Stimulated activated CD8-positive, alpha-beta memory T cell treated with anti-CD3 and anti-CD28 coated beads, Interleukin-15, amount 100 ng/mL, for 4 hours (primary cell): Measurements from ENCODE around the gene PIEZO1.
"Not testable (repeated sequence)": the region's sequence is repeated elsewhere in the genome, so short reads cannot be mapped to it uniquely, and the experiment has no call there.

Source experiments
- DNase-seq, 2 donors: peaks; one replicate each; pipeline ENCODE4 v3.0.0-alpha.2; 2020; ENCODE audit warnings: low read depth in 2 of 2

The PIEZO1 gene

DNA sequence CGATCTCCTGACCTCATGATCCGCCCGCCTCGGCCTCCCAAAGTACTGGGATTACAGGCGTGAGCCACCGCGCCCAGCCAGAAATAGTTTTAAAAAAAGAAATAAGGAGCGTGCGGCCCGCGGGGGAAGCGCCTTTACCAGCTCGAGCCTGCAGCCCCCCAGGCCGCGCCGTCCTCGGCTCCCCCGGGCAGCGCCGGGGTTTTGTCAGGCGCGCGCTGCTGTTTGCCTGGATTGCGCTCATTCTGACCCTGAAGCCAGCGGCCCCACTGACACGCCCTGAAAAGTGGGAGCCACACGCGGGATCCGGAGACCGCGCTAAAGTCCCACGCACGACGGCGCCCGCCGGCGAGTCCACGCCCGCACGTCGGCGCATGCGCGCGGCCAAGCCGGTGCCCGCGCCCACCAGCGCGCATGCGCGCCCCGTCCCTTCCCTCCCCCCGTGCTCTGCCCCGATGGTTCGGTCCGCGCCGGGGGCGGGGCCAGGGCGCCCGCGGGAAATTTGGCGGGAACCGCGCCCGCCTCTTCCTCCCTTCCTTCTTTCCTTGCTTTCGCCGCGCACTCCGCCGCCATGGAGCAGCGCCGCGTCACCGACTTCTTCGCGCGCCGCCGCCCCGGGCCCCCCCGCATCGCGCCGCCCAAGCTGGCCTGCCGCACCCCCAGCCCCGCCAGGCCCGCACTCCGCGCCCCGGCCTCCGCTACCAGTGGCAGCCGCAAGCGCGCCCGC is 18.4 kb upstream of the PIEZO1 start, which contains the start of gene CDT1:
Gene CDT1, plus strand, starts transcription at position 526 of the 724 bp plus-strand sequence. Its CDS starts 43 bp downstream, at position 569.
- DNase-seq = peak; percentile 60 to 75

DNA sequence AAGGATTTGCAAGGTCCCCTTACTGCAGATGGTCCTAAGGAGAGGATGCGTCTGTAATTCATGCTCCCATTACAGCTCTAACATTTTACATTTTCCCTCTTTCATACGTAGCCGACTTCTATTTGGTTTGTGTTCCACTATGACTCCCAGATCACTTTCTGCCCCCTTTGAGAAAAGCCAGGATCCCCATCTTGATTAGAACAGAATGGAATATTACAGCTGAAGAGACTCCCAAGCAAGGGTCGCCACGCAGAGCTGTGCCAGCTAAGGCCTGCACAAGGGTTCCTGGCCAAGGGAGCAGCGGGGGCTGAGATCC is 15.2 kb upstream of the PIEZO1 start:
- DNase-seq = no peak

DNA sequence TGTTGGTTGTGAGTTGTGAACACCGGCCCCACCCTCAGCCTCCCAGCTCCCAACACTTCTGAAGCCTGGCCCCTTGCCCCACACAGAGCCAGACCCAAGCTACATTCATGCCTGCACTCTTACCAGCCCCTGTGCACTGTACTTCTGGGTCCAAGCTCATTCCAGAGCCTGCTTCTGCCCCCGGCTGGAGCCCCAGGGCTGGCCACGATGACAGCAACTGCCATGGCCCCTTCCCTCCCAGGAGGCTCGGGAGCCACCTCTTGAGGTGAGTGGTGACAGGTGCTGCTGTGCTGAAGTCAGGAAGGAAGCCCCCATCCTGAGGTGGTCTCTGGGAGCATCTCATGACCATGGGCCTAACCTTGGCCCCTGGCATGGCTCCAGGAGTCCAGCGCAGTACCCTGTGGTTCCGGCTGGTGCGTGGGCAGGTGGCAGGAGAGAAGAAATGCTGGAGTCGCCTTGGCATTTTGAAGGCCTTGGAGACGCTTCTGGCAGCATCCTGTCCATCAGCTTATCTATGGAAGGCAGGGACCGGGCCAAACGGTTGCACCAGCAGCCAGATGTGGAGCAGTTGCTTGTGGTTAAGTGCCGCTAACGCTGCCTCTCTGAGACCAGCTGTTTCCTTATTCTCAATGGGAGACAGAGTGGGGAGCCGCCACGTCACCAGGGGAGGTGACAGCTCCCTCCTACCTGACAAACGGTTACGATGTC is 14.7 kb upstream of the PIEZO1 start:
- DNase-seq = no peak

DNA sequence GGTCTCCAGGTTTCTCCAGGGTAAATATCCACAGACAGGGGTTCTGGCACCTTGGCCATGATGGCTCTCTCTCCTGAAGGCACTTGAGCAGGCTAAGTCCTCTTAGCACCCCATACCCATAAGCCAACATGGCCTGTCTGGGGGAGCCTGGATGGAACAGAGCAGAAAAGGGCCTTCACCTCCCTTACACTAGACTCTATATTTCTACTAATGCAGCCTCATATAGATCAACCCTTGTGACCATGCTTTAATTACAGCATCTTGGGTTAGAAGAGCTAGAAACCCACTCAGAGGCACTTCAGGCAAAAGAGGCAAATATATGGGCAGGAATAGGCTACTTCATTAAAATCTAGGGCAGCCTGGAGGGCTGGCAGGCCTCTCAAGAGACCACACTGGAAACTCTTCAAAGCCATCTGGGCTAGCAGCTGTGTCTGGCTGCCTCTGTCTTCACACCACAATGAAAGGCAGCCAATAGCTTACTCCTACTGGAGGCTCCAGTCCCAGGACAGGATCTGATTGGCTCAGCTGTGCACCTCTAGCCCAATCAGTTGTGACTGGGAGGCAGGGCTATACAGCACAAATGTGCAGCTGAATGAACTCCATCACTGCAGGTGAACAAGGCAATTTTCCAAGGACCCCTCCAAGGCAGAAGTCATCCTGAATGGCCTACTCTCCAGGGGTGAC is 13.9 kb upstream of the PIEZO1 start:
- no peak for DNase-seq

DNA sequence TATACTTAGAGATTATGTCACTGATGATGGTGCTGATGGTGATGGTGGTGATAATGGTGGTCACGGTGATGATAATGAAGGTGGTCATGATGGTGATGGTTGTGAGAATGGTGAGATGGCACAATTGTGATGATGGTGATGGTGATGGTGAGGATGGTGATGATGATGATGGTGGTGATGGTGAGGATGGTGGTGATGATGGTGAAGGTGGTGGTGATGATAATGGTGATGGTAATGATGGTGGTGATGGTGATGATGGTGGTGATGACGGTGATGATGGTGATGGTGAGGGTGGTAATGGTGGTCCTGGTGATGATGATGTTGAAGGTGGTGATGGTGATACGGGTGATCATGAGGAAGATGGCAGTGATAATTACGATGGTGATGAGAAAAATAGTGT is 13.1 kb upstream of the PIEZO1 start:
- DNase-seq = no peak

DNA sequence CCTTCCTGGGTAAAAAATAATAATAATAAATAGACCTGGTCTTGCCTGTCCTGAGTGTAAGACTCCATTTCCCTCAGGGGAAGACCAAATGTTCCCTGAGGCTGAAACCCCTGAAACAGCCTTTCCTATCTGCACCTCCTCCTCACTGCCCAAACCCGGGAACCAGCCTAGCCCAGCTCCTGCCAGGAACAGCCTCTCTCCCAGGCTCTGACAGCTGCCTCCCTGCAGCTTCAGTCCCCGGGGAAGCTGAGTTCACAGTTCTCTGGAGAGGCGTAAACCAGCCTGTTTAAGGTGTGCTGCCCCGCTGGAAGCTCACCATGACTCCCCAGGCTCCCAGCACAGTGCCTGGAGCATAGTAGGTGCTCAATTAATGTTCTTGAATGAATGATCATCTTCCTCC is 11.3 kb upstream of the PIEZO1 start:
- DNase-seq = no peak

DNA sequence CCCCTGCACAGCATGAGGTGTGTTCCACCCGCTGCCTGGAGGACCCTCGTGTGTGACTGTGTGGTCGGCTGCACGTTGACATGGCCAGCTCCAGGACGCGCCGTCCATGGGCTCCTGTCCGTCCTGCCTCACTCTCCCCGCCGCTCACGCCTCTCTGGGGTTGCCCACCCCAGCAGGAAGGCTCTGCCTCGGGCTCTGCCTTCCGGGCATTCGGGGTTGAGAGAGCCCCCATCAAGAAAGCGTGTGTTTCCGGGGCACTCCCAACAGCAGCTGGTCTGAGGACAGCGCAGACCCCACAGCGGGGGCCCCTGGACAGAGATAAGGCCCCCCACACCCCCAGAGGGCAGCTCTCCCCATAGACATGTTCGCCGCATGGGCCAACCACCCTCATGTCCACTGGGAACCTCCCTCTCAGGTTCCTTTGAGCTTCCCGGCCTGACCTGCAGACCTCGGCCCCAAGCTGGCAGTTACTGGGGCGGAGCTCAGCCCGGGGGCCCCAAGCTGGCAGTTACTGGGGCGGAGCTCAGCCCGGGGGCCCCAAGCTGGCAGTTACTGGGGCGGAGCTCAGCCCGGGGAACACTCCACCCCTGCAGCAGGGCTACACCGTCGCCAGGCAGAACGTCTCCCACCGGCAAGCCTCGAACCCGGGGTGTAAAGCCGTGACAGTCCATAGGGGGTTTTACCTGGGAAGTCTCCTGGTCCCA is 8.4 kb upstream of the PIEZO1 start:
- no peak for DNase-seq

DNA sequence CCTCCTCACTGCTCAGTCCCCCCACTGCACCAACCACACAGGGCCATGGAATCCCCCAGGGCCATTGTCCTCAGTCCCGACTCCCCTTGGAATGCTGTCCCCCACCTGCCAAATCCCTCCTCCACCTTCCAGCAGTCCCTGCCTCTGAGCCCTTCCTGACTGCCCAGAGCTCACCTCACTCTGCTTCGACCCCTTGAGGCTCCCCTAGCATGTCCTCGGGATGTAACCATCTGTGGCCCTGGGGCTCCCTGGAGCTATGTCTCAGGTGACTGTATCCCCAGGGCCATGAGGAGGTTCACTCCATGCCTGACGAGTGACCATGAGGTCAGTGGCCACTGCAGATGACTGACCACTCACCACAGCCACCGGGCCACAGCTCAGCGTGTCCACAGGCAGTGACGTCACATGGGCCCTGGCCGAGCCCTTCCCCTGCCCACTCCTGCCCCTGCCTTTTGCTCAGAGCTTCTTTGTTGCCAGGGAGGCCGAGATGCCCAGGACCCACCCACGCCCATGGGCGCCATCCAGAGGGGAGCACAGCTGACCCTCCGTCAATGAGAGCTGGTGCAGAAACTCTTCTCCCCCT is 7.7 kb upstream of the PIEZO1 start:
- DNase-seq = no peak

DNA sequence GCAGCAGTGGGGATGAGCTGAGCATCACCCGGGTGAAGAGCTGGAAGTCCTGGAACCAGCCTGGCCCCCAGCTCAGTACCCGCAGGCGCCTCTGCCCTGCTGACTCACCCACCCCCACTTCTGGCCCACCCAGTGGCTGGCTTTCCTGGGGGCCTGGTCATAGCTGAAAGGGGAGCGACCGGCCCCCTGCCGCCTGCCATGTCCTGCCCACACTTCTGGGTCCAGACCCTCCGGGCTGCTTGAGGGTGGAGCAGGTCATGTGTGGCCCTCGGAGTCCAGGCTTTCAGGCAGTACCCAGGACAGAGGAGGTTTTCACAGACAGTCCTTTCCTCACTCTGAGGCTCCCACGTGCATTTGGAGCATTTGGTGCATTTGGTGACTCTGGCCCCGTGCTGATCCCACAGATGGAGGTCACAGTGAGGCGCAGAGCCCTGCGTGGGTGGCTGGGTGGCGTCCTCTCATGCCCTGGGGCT is 7.1 kb upstream of the PIEZO1 start:
- DNase-seq = no peak

DNA sequence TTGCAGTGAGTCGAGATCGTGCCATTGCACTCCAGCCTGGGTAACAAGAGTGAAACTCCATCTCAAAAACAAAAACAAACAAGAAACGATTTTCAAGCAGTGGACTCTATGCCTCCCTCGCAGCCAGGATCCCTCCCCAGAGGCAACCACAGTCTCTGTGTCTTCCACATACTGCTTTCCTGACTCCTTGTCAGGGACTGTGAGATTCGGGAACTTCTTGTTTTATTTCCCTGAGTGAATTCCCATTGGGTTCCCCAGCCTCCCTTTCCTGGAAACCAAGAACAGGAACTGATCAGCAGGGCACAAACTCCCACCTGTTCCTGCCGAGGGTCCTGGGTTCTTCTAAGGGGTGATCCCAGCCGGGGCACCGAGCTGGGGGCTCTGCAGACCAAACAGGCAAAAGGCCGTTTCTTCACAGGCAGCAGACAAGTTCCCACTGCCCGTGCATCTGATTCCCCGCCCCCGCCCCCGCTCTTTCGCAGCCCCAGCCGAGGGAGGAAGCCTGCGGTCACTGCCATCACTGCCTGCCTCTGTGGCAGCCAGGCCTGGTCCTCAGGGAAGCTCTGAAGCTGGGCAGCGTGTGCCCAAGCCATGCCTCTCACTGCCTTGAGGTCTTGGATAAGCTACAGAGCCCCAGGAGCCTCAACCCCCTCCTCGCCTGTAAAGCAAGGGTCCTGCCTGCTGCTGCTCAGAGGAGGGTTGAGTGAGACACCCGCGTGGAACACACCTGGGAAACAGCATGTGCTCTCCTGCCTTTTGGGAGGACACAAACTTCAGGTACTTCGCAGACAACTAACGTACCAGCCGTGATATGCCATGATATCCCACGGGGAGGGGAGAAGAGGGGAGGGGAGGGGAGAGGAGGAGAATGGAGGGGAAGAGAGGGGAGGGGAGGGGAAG is 5.5 kb upstream of the PIEZO1 start:
- DNase-seq = no peak

DNA sequence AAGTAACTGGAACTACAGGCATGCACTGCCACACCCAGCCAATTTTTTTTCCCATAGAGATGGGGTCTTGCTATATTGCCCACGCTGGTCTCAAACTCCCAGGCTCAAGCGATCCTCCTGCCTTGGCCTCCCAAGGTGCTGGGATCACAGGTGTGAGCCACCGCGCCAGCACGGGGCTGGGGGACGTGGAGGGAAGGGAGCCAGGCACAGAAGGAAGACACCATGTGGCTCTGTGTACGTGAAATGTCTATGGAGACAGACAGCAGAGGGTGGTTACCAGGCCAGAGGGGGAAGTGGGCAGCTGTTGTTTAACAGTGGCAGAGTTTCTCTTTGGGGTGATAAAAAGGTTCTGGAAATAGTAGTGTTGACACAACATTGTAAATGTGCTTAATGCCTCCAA is 4.6 kb upstream of the PIEZO1 start:
- no peak for DNase-seq

DNA sequence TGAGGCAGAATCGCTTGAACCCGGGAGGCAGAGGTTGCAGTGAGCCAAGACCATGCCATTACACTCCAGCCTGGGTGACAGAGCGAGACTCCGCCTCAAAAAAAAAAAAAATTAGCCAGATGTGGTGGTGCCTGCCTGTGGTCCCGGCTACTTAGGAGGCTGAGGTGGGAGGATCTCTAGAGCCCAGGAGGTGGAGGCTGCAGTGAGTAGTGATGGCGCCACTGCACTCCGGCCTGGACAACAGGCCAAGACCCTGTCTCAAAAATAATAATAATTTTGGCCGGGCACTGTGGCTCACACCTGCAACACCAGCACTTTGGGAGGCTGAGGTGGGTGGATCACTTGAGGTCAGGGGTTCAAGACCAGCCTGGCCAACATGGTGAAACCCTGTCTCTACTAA is 3.7 kb upstream of the PIEZO1 start:
- not testable (repeated sequence) for DNase-seq

DNA sequence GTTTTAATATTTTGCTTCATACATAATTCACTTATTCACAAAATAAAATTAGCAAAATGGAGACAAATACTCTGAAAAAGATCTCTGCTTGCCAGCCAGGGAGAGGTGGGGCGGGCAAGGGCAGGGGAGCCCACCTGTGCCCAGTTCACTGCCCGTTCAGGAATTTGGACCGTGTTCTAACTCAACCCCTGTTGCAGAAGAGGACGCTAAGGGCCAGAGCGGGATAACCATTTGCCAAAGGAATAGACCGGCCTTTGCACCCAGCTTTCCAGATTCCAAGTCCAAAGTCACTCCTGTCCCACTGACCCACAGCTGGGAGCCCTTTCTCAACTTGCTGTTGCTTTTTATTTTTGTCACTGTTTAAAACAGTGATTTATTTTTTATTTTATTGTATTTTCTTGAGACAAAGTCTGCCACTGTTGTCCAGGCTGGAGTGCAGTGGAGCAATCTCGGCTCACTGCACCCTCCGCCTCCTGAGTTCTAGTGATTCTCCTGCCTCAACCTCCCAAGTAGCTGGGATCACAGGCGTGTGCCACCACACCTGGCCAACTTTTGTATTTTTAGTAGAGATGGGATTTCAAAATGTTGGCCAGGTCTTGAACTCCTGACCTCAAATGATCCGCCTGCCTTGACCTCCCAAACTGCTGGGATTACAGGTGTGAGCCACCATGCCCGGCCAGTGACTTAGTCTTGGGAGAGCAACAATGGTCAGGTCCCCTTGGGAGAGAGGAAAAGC is 2.7 kb upstream of the PIEZO1 start:
- no peak for DNase-seq

DNA sequence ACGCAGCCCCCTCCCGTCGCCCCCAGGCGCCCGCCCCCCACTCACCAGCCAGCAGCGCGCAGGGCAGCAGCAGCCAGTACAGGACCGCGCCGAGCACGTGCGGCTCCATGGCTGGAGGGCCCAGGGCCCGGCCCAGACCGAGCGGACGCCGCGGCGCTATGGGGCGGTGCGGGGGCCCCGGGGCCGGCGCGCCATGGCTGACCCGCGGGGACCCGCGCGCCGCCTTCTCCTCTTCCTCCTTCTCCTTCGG is 239 bp downstream of the PIEZO1 start:
- no peak for DNase-seq

DNA sequence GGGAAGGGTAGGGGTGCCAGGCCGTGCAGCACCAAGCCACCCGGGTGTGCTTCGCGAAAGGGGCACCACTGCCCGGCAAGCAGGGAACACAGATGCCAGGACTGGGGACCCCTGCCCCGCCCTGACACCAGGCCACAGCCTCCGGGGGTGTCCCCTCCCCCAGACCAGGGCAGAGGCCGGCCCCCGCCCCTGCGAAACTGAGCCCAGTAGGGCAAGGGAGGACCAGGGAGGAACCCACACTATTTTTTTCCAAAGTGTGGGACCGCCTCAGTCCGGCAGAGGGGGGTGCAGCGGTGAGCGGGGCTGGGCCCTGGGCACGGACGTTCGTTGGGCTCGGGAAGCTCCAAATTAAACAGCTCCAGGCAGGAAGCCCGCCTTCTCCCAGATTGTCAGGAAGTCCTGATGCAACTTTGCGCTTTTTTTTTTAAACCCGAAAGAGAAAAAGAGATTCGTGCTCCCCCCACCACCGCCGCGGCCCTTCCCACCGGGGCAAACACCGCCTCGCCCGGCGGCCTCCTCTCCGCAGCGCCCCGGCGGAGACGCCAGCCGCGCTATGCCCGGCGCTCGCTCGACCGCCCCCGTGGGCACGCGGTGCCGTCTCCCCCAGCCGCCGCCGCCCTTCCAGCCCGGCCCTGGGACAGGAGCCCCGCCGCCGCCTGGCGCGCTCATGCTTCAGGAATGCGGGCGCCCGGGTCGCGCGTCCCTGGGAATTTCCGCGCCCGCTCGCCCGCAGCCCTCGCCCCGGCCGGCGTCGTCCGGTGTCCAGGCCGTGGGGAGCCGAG is 755 bp downstream of the PIEZO1 start:
- DNase-seq = no peak

DNA sequence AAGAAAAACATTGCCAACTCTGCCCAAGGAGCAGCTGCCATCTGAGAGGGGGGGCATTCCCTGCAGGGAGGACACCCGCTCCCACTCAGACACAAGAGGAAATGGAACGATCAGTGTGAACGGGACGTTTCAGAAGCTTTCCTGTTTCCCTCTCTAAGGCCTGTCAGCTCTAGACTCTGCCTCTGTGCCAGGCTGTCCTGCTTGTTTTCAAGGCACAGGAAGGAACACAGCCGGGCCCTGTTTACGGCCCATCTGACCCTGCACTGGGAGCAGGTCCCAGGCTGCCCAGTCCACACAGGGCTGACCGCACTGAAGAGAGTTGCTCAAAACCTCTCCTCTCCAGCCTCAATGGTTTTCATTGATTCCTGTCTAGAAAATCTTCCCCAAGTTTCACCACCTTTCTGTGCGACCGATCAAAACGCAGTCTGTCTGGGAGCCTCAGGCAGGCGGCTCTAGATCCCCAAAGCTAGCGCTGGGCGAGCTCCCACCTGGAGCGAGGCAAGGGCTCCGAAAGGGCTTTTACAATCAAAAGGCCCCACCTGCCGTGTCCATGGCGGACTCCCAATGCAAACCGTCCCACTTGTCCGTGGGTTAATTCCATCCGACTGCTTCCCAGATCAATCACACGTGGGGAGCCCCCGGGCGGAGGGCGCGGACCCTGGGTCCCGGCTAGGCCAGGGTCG is 1.5 kb downstream of the PIEZO1 start:
- DNase-seq = no peak

DNA sequence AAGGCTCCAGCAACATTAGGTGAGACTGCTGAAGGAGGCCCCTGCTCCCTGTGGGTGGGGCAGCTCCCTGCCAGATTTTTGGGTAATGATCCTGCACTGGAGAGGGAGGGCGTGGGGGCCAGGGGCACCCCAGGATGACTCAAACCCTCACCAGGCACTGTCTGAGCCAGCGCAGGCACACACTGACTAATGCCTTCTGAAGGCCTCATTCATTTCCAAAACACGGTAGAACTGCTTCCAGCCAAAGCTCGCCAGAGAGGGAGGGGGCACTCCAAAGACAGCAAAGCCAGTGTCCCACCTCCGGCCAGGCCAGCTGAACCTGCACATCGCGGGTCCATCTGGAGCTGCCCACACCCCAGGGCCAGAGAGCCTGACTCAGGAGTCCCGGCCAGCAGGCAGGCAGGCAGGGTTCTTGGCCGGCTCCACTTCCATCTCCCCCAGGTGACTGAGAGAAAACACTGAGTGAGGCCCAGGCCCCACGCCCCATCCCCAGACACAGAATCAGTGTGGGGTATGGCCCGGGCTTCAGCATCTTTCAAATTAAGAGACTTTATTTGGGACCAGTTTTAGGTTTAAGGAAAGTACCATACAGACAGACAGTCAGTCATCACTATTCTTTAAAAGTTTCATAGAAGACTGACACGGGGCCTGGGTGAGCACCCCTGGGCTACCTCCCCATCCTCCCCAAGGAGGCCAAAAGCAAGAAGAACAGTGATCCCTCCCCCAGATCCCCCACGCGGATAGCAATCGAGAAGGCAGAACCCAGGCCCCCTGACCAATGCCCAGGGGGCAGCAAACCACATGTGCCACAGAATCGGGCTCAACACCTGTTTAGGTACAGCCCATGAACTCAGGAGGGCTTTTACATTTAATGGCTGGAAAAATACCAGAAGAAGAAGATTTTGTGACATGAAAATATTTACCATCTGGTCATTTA is 2.3 kb downstream of the PIEZO1 start:
- DNase-seq = peak in 1 of 2 donors; percentile 56
